Naive thymus-derived CD4-positive, alpha-beta T cell (primary cell): Measurements from ENCODE around the gene PRKCA. TPM values are rescaled to one million over a fixed set of nuclear protein-coding genes. Genes with fewer than 3 reads are reported as not detected.

Source experiments
- ATAC-seq: fragments of 150-1000 bp; cut with Tn5 transposase; 2 replicates; pipeline ENCODE4 v1.10.0; 2021; ENCODE audit warnings: mild to moderate bottlenecking, moderate library complexity
- CTCF ChIA-PET: fragments of 350-600 bp; sonication (Branson Sonifier 250); formaldehyde crosslinking; loops from one replicate; lab custom pipeline; 2021; ENCODE audit warnings: antibody characterized with exemption; lab: Charles Lee
- POLR2A ChIA-PET: fragments of 350-600 bp; sonication (Branson Sonifier 250); formaldehyde crosslinking; loops from one replicate; lab custom pipeline; 2021; ENCODE audit warnings: antibody characterized with exemption, inconsistent platforms; lab: Charles Lee
- DNase-seq, 9 donors: peaks; one replicate each; pipeline versions ENCODE4 v3.0.0 to v3.0.0-alpha.2; 2020 to 2022; ENCODE audit warnings: mixed read lengths in 1 of 9
- H3K27ac ChIP-seq: one replicate; pipeline ENCODE4 v1.7.0; 2013; ENCODE audit warnings: mild to moderate bottlenecking, low read depth, low read length, moderate library complexity
- H3K27me3 ChIP-seq, 2 donors: one replicate each; pipeline ENCODE4 v1.7.0; 2013; ENCODE audit warnings: low read length in 2 of 2, mild to moderate bottlenecking in 2 of 2, moderate library complexity in 2 of 2; ENCODE audit not compliant: control insufficient read depth in 2 of 2, insufficient read depth in 2 of 2
- H3K36me3 ChIP-seq, 3 experiments: 1 replicate in 2 of 3; 2 replicates in 1 of 3; pipeline ENCODE4 v1.7.0; 2013; ENCODE audit warnings: low read length in 3 of 3, mild to moderate bottlenecking in 3 of 3, moderate library complexity in 1 of 3; ENCODE audit not compliant: insufficient read depth in 3 of 3, control insufficient read depth in 2 of 3
- H3K4me1 ChIP-seq, 2 donors: one replicate each; pipeline ENCODE4 v1.7.0; 2013; ENCODE audit warnings: low read length in 2 of 2, mild to moderate bottlenecking in 2 of 2, moderate library complexity in 1 of 2; ENCODE audit not compliant: control insufficient read depth in 2 of 2, insufficient read depth in 2 of 2
- H3K4me3 ChIP-seq: 2 replicates; pipeline ENCODE4 v1.7.0; 2013; ENCODE audit warnings: mild to moderate bottlenecking, low read length
- H3K9me3 ChIP-seq, 3 experiments: 1 replicate in 2 of 3; 2 replicates in 1 of 3; pipeline ENCODE4 v1.7.0; 2013; ENCODE audit warnings: low read length in 3 of 3; ENCODE audit not compliant: control insufficient read depth in 2 of 3
- H3K27ac Mint-ChIP-seq, 9 donors: one replicate each; pipeline ENCODE4 v1.8.0; 2020 to 2022; ENCODE audit warnings: mixed read lengths in 9 of 9, mild to moderate bottlenecking in 8 of 9, moderate library complexity in 5 of 9, inconsistent platforms in 2 of 9
- H3K27me3 Mint-ChIP-seq, 5 donors: one replicate each; pipeline ENCODE4 v1.8.0; 2021 to 2022; ENCODE audit warnings: mixed read lengths in 5 of 5, mild to moderate bottlenecking in 1 of 5
- H3K36me3 Mint-ChIP-seq, 5 donors: one replicate each; pipeline ENCODE4 v1.8.0; 2020 to 2022; ENCODE audit warnings: mixed read lengths in 5 of 5, mild to moderate bottlenecking in 3 of 5, inconsistent platforms in 1 of 5
- H3K4me1 Mint-ChIP-seq, 7 donors: one replicate each; pipeline ENCODE4 v1.8.0; 2020 to 2022; ENCODE audit warnings: mixed read lengths in 7 of 7, mild to moderate bottlenecking in 3 of 7, inconsistent platforms in 1 of 7
- H3K4me3 Mint-ChIP-seq, 10 donors: one replicate each; pipeline ENCODE4 v1.8.0; 2020 to 2022; ENCODE audit warnings: mild to moderate bottlenecking in 10 of 10, mixed read lengths in 10 of 10, moderate library complexity in 6 of 10, inconsistent platforms in 2 of 10
- H3K9me3 Mint-ChIP-seq, 11 donors: one replicate each; pipeline ENCODE4 v1.8.0; 2020 to 2022; ENCODE audit warnings: mixed read lengths in 11 of 11, mild to moderate bottlenecking in 4 of 11, inconsistent platforms in 1 of 11, moderate library complexity in 1 of 11
- intact Hi-C, 2 donors: fragments of 100-400 bp; cut with micrococcal nuclease; formaldehyde crosslinking; loops; one replicate each; pipeline ENCODE4 v1.15.1; 2023
- polyA plus RNA-seq, 2 donors: library from polyadenylated mRNA; unstranded; fragments of 300-500 nt; fragmentation: Illumina TruSeq; gene quantifications; one replicate each; pipeline ENCODE4 v1.2.3, GENCODE V29; 2021
- total RNA-seq, 6 experiments: library from RNA in 5 of 6; stranded (reverse) in 5 of 6; gene quantifications; 1 replicate in 5 of 6; 2 replicates in 1 of 6; pipeline ENCODE4 v1.2.3 and lab custom pipeline; 2021 to 2026

The PRKCA gene
- total and polyA plus RNA-seq, 7 experiments from 2014 or later: 4.1 to 186 (median 122) TPM

DNA sequence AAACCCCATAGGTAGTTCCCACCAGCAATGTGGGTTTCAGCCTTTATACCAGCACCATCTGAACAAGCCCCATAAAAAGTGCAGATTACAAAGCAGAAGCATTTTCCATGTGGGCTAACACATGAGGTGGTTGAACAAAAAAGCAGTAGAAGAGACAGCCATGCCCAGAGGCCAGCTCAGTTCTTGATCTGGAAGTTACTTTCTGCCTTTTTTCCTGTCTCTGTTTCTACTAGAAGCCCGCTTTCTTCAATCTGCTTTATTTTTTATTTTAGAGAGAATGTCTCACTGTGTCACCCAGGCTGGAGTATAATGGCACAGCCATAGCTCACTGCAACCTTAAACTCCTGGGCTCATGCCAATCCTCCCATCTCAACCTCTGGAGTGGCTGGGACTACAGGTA is 41.7 kb upstream of the PRKCA start:
- ATAC-seq: no peak
- Histone ChIP-seq H3K27me3 (no peaks in the 10 kb centered on the region), H3K4me3 (no peak overlapping the region), H3K36me3 (no peaks in the 10 kb centered on the region), H3K27ac (no peak overlapping the region), H3K4me1 (peaks cover 3 to 7% of the 10 kb centered on the region in 2 donors), H3K9me3 (no peaks in the 10 kb centered on the region)
- peaks cover 0 to 13% (median 0%) of the 10 kb centered on the region in 5 donors for H3K27me3 Mint-ChIP-seq
- H3K4me1 Mint-ChIP-seq: peaks cover 5 to 23% (median 14%) of the 10 kb centered on the region in 7 donors
- H3K36me3 Mint-ChIP-seq: peaks cover 0 to 4% (median 0%) of the 10 kb centered on the region in 5 donors
- DNase-seq: no peak
- no peak overlapping the region for H3K4me3 Mint-ChIP-seq
- peaks cover 0 to 9% (median 4%) of the 10 kb centered on the region in 11 donors for H3K9me3 Mint-ChIP-seq
- ChIA-PET POLR2A (interaction anchor here (0.7 kb wide), 1 partner anchor 40 kb away, joined by 3 read pairs; no protein-coding TSS in a partner anchor), CTCF (interaction anchor here (0.6 kb wide), 1 partner anchor 54 kb away, joined by 4 read pairs; no protein-coding TSS in a partner anchor)
- H3K27ac Mint-ChIP-seq: peak overlapping the region in 2 of 9 donors; percentile 15 to 49
- intact Hi-C loops: no loop called here

DNA sequence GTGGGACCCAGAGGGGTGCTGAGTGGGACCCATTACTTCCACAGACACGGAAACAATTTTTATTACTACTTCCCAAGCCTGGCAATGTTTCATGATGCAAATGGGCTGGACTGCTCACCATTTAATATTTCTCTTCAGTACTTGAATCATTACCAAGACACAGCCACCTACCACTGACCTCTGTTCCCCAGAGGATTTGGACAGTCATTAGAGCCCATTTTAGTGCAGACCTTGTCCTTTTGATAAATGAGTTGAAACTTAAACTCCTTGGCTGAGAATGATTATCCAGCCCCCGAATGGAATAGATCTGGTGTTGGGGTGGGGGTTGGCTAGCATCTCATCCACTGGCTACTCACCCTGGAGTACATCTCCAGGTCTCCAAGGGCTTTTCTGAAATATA is 39.6 kb upstream of the PRKCA start:
- Mint-ChIP-seq H3K4me1 (peaks cover 0 to 13% (median 7%) of the 10 kb centered on the region in 7 donors), H3K27me3 (peaks cover 0 to 20% (median 0%) of the 10 kb centered on the region in 5 donors), H3K36me3 (peaks cover 0 to 4% (median 0%) of the 10 kb centered on the region in 5 donors), H3K9me3 (peaks cover 0 to 9% (median 4%) of the 10 kb centered on the region in 11 donors), H3K27ac (no peak overlapping the region), H3K4me3 (no peak overlapping the region)
- H3K9me3 ChIP-seq: no peaks in the 10 kb centered on the region
- no peak for DNase-seq
- CTCF ChIA-PET: no interaction called here
- intact Hi-C loops: no loop called here
- no peak overlapping the region for H3K27ac ChIP-seq
- H3K27me3 ChIP-seq: no peaks in the 10 kb centered on the region
- ATAC-seq: no peak
- H3K4me1 ChIP-seq: no peaks in the 10 kb centered on the region
- no peak overlapping the region for H3K4me3 ChIP-seq
- no peaks in the 10 kb centered on the region for H3K36me3 ChIP-seq
- POLR2A ChIA-PET: no interaction called here

DNA sequence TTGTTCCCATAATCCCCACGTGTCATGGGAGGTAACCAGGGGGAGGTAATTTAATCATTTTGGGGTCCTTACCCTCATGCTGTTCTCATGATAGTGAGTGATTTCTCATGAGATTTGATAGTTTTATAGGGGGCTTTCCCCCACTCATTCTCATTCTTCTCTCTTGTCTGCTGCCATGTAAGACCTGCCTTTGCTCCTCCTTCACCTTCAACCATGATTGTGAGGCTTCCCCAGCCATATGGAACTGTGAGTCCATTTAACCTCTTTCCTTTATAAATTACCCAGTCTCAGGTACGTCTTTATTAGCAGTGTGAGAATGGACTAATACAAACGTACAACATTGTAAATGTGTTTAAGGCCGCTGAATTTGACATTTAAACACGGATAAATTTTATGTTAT is 37.7 kb upstream of the PRKCA start:
- ChIA-PET CTCF (interaction anchor here (1.0 kb wide), 1 partner anchor 25 kb away, joined by 3 read pairs; no protein-coding TSS in a partner anchor), POLR2A (interaction anchor here (0.9 kb wide), 1 partner anchor 366 kb away, joined by 3 read pairs; no protein-coding TSS in a partner anchor)
- no peak for DNase-seq
- Histone ChIP-seq H3K27ac (no peak overlapping the region), H3K4me1 (no peaks in the 10 kb centered on the region), H3K4me3 (no peak overlapping the region), H3K9me3 (no peaks in the 10 kb centered on the region), H3K27me3 (no peaks in the 10 kb centered on the region), H3K36me3 (no peaks in the 10 kb centered on the region)
- H3K36me3 Mint-ChIP-seq: peaks cover 0 to 4% (median 0%) of the 10 kb centered on the region in 5 donors
- no peak overlapping the region for H3K27ac Mint-ChIP-seq
- intact Hi-C loops: no loop called here
- ATAC-seq: no peak
- H3K9me3 Mint-ChIP-seq: peaks cover 0 to 9% (median 4%) of the 10 kb centered on the region in 11 donors
- peaks cover 0 to 13% (median 7%) of the 10 kb centered on the region in 7 donors for H3K4me1 Mint-ChIP-seq
- H3K4me3 Mint-ChIP-seq: no peak overlapping the region
- peaks cover 0 to 23% (median 0%) of the 10 kb centered on the region in 5 donors for H3K27me3 Mint-ChIP-seq

DNA sequence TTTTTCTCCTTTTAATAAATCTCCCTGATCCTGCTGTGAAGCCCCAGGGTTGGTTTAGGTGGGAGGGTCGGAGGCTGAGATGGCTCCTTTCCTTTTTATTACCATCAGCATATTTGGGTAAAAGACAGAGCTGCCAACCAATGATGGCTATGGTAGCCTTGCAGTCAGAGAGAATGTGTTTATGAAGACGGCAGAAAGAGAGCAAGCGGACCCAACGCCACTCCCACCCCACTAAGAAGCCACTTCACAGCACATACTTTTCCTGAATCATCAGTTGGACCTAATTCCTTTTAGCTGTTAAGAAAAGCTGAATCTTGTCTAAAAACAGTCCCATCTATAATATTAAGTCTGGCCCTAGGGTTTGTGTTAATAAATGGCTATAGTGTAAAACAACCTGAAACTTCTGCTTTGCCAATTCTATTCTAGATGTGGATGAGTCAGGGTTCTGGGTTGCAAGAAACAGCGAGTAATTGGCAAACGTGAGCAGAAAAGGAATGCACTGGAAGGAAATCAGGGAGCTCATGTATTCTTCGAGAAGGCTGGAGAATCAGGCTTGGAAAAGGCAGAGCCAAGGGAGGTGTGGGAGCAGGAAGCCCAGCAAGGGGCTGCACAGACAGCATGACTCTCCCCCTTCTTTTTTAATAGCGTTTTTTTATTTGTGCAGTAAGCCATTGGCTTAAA is 34.0 kb upstream of the PRKCA start:
- Mint-ChIP-seq H3K4me3 (no peak overlapping the region), H3K27me3 (peaks cover 0 to 19% (median 0%) of the 10 kb centered on the region in 5 donors), H3K36me3 (peaks cover 0 to 5% (median 0%) of the 10 kb centered on the region in 5 donors), H3K4me1 (peaks cover 0 to 7% (median 0%) of the 10 kb centered on the region in 7 donors), H3K27ac (no peak overlapping the region), H3K9me3 (peaks cover 0 to 10% (median 4%) of the 10 kb centered on the region in 11 donors)
- H3K36me3 ChIP-seq: no peaks in the 10 kb centered on the region
- H3K27me3 ChIP-seq: no peaks in the 10 kb centered on the region
- ATAC-seq (no peak), DNase-seq (no peak)
- POLR2A ChIA-PET: no interaction called here
- CTCF ChIA-PET: interaction anchor here (1.1 kb wide), 1 partner anchor 10 kb away, joined by 5 read pairs; no protein-coding TSS in a partner anchor
- H3K4me3 ChIP-seq: no peak overlapping the region
- intact Hi-C loops: no loop called here
- no peaks in the 10 kb centered on the region for H3K4me1 ChIP-seq
- H3K27ac ChIP-seq: no peak overlapping the region
- H3K9me3 ChIP-seq: no peaks in the 10 kb centered on the region

DNA sequence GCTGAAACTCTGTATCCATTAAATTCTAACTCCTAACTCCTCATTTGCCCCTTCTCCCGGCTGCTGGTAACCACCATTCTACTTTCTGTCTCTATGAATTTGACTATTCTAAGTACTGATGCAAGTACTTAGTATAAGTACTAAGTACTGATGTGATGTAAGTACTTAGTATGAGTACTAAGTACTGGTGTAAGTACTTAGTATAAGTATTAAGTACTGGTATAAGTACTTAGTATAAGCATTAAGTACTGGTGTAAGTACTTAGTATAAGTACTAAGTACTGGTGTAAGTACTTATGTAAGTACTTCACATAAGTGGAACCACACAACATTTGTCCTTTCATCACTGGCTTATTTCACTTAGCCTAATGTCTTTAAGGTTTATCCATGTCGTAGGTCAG is 32.3 kb upstream of the PRKCA start:
- H3K9me3 ChIP-seq: no peaks in the 10 kb centered on the region
- H3K4me3 Mint-ChIP-seq: no peak overlapping the region
- no peaks in the 10 kb centered on the region for H3K36me3 ChIP-seq
- H3K27me3 ChIP-seq: no peaks in the 10 kb centered on the region
- ATAC-seq: no peak
- CTCF ChIA-PET: interaction anchor here (0.7 kb wide), 1 partner anchor 11 kb away, joined by 5 read pairs; no protein-coding TSS in a partner anchor
- H3K27me3 Mint-ChIP-seq: peaks cover 0 to 13% (median 0%) of the 10 kb centered on the region in 5 donors
- peaks cover 0 to 5% (median 0%) of the 10 kb centered on the region in 7 donors for H3K4me1 Mint-ChIP-seq
- no peak overlapping the region for H3K4me3 ChIP-seq
- H3K9me3 Mint-ChIP-seq: peaks cover 0 to 6% (median 0%) of the 10 kb centered on the region in 11 donors
- POLR2A ChIA-PET: interaction anchor here (0.7 kb wide), 1 partner anchor 11 kb away, joined by 3 read pairs; no protein-coding TSS in a partner anchor
- intact Hi-C loops: no loop called here
- no peaks in the 10 kb centered on the region for H3K4me1 ChIP-seq
- DNase-seq: no peak
- peak overlapping the region in 1 of 9 donors; percentile 14 for H3K27ac Mint-ChIP-seq
- no peak overlapping the region for H3K27ac ChIP-seq
- H3K36me3 Mint-ChIP-seq: peaks cover 0 to 5% (median 0%) of the 10 kb centered on the region in 5 donors

DNA sequence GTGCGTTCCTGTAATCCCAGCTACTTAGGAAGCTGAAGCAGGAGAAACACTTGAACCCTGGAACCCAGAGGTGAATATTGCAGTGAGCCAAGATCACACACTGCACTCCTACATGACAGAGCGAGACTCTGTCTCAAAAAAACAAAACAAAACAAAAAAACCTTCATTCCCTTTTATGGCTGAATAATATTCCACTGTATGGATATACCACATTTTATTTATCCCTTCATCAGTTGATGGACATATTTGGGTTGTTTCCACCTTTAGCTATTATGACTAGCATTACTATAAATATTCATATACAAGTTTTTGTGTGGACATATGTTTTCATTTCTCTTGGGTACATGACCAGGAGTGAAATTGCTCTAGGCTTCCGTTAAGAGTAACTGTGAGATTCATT is 30.9 kb upstream of the PRKCA start:
- Histone ChIP-seq H3K9me3 (no peaks in the 10 kb centered on the region), H3K27ac (no peak overlapping the region), H3K4me1 (no peaks in the 10 kb centered on the region), H3K36me3 (no peaks in the 10 kb centered on the region), H3K27me3 (no peaks in the 10 kb centered on the region), H3K4me3 (no peak overlapping the region)
- H3K36me3 Mint-ChIP-seq: peaks cover 0 to 5% (median 0%) of the 10 kb centered on the region in 5 donors
- H3K4me3 Mint-ChIP-seq: no peak overlapping the region
- ATAC-seq (no peak), DNase-seq (no peak)
- intact Hi-C loops: no loop called here
- CTCF ChIA-PET: no interaction called here
- peaks cover 0 to 6% (median 0%) of the 10 kb centered on the region in 11 donors for H3K9me3 Mint-ChIP-seq
- peaks cover 0 to 14% (median 0%) of the 10 kb centered on the region in 5 donors for H3K27me3 Mint-ChIP-seq
- H3K27ac Mint-ChIP-seq: no peak overlapping the region
- peaks cover 0 to 8% (median 0%) of the 10 kb centered on the region in 7 donors for H3K4me1 Mint-ChIP-seq
- POLR2A ChIA-PET: interaction anchor here (0.9 kb wide), 1 partner anchor 59 kb away, joined by 3 read pairs; no protein-coding TSS in a partner anchor
